ENCODE data around the gene RRP1B.
"Not testable (repeated sequence)": the region's sequence is repeated elsewhere in the genome, so short reads cannot be mapped to it uniquely, and the experiment has no call there.

Gene RRP1B

GRCh38 chr21:43669828-43670605 lies 10.7 kb downstream of the RRP1B start:
- no peak for DNase-seq (ENCODE audit: low read depth)

- no peak for DNase-seq (ENCODE audit: low read depth)
Observed at GRCh38 chr21:43675871-43676270, 16.5 kb downstream of the RRP1B start.

GRCh38 chr21:43676391-43676790 lies 17.0 kb downstream of the RRP1B start:
- no peak for DNase-seq (ENCODE audit: low read depth)

- no peak for DNase-seq (ENCODE audit: low read depth)
Observed at GRCh38 chr21:43679951-43680350, 20.6 kb downstream of the RRP1B start.

GRCh38 chr21:43680421-43680820 lies 21.1 kb downstream of the RRP1B start:
- DNase-seq (ENCODE audit: low read depth): not testable (repeated sequence)

- DNase-seq (ENCODE audit: low read depth): no peak
Observed at GRCh38 chr21:43681650-43682049, 22.3 kb downstream of the RRP1B start.

- no peak for DNase-seq (ENCODE audit: low read depth)
Observed at GRCh38 chr21:43684424-43684823, 25.1 kb downstream of the RRP1B start.

GRCh38 chr21:43686811-43687565 lies 27.6 kb downstream of the RRP1B start:
- no peak for DNase-seq (ENCODE audit: low read depth)

GRCh38 chr21:43687566-43688399 lies 28.4 kb downstream of the RRP1B start:
- no peak for DNase-seq (ENCODE audit: low read depth)

- DNase-seq (ENCODE audit: low read depth): no peak
Observed at GRCh38 chr21:43688906-43689305, 29.5 kb downstream of the RRP1B start.

- no peak for DNase-seq (ENCODE audit: low read depth)
Observed at GRCh38 chr21:43689556-43690337, 30.4 kb downstream of the RRP1B start.

- DNase-seq (ENCODE audit: low read depth): no peak
Observed at GRCh38 chr21:43690346-43690745, 31.0 kb downstream of the RRP1B start.

- no peak for DNase-seq (ENCODE audit: low read depth)
Observed at GRCh38 chr21:43691086-43691795, 31.9 kb downstream of the RRP1B start.

GRCh38 chr21:43691801-43692200 lies 32.4 kb downstream of the RRP1B start:
- no peak for DNase-seq (ENCODE audit: low read depth)

GRCh38 chr21:43692949-43693348 lies 33.6 kb downstream of the RRP1B start:
- no peak for DNase-seq (ENCODE audit: low read depth)

- no peak for DNase-seq (ENCODE audit: low read depth)
Observed at GRCh38 chr21:43693981-43694380, 34.6 kb downstream of the RRP1B start.

- no peak for DNase-seq (ENCODE audit: low read depth)
Observed at GRCh38 chr21:43694437-43695079, 35.2 kb downstream of the RRP1B start.

- no peak for DNase-seq (ENCODE audit: low read depth)
Observed at GRCh38 chr21:43696214-43696613, 36.9 kb downstream of the RRP1B start.

- DNase-seq (ENCODE audit: low read depth): no peak
Observed at GRCh38 chr21:43697758-43698643, 38.6 kb downstream of the RRP1B start.

GRCh38 chr21:43699492-43699777 lies 40.1 kb downstream of the RRP1B start:
- not testable (repeated sequence) for DNase-seq (ENCODE audit: low read depth)

Data from stimulated activated CD8-positive, alpha-beta memory T cell treated with anti-CD3 and anti-CD28 coated beads, Interleukin-7, amount 100 ng/mL, for 24 hours (primary cell).